HG02759 (cell line): ENCODE results near the gene USP11.

Experiments
- ATAC-seq: cut with Tn5 transposase; IDR thresholded peaks from one replicate; pipeline ENCODE4 v1.9.1; 2021; ENCODE audit warnings: mild to moderate bottlenecking, moderate library complexity; ENCODE audit not compliant: unreplicated experiment

The USP11 gene

DNA sequence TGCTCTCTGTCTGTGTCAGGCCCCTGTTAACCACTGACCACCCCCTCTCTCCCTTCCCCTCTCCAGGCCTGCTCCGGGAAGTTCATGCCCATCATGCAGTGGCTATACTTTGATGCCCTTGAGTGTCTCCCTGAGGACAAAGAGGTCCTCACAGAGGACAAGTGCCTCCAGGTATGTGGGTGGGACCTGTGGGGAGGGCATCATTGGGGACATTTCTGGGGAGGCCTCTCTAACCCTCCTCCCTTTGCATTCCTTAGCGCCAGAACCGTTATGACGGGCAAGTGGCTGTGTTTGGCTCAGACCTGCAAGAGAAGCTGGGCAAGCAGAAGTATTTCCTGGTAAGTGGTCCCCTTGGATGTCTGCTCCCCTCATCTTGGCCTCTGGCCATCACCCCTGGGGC lies 29.9 kb upstream of the USP11 start:
- ATAC-seq = no peak

DNA sequence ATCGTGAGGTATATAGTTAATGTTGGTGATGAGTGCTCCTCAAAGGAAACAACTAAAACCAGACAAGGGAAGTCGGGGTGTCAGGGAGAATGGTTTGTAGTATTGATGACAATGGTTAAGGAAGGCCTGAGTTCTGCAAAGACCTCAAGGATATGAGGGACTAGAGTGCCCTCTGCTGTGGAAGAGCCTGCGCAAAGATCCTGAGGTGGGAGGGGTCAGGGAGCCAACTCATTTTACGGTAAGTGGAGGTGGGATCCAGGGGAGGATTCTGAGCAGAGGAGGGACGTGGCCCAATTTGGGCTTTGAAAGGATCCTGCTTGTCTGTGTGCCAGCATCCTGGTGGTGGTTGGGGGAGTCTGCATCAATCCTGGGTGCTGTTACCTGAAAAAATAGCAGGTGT lies 27.8 kb upstream of the USP11 start:
- no peak for ATAC-seq

DNA sequence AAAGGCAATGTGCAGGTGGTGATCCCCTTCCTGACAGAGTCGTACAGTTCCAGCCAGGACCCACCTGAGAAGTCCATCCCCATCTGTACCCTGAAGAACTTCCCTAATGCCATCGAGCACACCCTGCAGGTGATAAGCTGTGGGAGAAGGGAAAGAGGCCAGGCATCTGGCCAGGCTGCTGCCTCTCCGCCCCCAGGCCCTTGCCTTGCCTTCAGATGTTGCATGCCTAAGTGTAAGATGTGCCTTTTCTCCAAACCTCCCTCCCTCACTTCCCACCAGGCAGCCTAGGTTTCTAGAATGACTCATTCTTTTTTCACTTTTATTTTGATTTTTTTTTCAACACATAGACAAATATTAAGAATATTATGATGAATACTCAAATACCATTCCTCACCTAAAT lies 26.5 kb upstream of the USP11 start:
- ATAC-seq = no peak

DNA sequence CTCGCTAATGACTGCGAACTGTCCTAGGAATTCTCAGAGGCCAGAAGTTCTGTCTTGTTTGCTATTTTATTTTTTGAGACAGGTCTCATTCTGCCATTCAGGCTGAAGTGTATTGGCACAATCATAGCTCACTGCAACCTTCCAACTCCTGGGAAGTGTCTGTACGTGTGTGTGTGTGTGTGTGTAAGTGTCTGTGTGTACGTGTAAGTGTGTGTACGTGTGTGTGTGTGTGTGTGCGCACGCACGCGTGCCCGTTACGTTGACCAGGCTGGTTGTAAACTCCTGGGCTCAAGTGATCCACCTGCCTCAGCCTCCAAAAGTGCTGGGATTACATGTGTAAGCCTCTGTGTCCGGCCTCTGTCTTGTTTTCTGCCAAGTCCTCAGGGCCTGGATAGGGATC lies 24.7 kb upstream of the USP11 start:
- no peak for ATAC-seq

DNA sequence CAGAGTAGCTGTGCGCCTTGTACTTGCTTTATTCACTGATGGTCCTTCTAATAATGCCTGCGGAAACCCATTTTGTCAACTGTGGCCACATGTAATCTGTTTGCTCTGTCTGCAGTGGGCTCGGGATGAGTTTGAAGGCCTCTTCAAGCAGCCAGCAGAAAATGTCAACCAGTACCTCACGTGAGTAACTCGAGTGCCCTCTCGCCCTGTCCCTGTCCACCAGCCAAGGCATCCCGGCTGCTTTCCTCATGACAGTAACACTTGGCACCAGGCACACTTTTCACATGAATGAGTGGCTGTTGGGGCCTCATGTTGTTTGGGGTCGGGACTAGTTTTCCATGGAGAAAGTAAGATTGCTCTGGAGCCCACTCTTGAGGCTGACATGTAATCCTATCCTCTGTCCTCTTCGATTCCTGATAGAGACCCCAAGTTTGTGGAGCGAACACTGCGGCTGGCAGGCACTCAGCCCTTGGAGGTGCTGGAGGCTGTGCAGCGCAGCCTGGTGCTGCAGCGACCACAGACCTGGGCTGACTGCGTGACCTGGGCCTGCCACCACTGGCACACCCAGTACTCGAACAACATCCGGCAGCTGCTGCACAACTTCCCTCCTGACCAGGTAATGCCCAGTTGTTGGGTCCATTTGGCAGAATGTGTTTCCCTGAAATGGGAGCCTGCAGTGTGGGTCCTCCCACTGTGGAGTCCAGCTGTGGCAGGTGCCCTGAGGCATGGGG lies 23.1 kb upstream of the USP11 start:
- ATAC-seq = no peak

DNA sequence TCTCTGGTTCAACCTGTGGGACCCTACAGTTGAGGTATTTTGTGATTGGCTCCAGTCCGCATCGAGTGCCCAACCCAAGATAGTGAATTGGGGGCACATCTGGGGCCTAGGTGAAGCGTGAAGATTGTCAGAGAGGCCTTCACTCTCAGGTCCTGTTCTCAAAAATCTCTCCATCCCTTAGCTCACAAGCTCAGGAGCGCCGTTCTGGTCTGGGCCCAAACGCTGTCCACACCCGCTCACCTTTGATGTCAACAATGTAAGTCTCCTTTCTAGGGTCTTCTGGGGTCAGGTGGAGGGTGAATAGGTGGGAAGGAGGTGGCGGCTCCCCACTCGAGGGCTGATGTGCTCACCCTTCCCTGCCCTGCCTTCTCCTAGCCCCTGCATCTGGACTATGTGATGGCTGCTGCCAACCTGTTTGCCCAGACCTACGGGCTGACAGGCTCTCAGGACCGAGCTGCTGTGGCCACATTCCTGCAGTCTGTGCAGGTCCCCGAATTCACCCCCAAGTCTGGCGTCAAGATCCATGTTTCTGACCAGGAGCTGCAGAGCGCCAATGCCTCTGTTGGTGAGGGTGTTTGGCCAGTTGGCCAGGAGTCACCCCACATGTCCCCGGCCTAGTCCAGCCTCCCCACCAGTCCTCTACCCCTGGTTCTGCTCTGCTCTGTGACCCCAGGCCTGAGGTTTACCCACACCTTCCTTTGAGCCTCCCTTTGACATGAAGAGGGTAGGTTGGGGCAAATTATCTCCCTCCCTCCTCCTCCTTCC lies 22.0 kb upstream of the USP11 start:
- no peak for ATAC-seq

DNA sequence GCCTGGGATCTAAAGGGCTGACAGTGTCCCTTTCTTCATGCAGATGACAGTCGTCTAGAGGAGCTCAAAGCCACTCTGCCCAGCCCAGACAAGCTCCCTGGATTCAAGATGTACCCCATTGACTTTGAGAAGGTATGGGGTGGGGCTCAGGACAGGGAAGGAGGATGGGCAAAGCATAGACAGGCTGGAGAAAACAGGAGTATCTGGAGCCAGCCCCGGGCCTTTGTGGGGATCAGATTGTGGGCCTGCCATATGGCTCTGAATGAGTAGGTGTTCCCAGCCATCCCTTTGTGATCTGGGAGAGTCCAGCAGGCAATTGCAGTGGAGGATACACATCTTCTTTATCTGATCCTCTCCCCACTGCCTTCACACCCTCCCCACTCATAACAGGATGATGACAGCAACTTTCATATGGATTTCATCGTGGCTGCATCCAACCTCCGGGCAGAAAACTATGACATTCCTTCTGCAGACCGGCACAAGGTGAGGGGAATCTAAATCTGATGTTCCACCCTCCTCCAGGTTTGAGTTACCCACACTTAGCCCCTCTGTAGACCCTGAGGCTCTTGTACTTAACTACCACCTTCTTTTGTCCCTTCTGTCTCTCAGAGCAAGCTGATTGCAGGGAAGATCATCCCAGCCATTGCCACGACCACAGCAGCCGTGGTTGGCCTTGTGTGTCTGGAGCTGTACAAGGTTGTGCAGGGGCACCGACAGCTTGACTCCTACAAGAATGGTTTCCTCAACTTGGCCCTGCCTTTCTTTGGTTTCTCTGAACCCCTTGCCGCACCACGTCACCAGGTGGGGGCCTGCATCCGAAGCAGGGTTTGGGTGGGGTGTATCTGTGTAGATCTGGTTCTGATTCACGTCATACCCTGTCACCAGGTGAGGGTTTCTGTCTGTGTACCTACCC lies 20.2 kb upstream of the USP11 start:
- no peak for ATAC-seq

DNA sequence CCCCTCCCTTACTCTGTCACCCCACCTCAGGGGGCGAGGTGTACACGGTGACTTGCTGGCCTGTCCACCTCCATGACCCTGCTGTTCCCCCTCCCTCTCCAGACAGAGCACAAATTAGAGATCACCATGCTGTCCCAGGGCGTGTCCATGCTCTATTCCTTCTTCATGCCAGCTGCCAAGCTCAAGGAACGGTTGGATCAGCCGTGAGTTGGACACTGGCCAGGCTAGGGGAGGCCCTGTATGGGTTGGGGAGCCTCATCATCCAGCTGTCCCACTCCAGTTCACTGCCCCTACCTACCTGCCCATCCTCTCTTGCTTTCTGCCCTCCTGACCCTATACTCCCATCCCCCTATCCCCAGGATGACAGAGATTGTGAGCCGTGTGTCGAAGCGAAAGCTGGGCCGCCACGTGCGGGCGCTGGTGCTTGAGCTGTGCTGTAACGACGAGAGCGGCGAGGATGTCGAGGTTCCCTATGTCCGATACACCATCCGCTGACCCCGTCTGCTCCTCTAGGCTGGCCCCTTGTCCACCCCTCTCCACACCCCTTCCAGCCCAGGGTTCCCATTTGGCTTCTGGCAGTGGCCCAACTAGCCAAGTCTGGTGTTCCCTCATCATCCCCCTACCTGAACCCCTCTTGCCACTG lies 18.3 kb upstream of the USP11 start:
- ATAC-seq = no peak

DNA sequence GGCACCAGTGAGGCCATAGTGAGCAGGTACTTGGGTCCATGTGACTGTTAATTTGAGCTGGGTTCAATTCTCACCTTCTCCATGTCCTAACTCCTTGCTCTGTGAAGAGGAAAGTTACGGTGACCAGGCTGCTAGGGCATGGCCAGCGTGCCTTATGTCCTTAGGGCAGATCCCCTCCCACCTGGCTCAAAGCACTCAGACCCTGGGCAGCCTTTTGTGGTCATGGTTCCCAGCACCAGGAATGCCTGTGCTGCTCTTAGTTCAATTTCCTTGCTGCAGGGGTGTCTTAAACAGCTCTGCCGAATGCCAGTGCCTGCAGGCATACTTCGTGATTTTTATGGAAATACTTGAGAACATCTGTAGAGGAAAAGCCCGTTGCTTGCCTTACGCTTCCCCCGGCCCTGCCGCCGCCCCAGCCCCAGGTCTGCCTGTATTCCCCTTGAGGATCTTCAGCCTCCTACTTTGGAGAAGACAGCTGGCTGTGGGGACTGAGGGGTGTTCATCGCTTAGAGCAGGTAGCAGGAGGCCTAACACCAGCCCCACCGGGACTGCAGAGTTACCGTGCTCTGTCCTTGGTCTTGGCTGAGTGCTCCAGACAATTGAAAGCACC lies 17.4 kb upstream of the USP11 start:
- no peak for ATAC-seq

DNA sequence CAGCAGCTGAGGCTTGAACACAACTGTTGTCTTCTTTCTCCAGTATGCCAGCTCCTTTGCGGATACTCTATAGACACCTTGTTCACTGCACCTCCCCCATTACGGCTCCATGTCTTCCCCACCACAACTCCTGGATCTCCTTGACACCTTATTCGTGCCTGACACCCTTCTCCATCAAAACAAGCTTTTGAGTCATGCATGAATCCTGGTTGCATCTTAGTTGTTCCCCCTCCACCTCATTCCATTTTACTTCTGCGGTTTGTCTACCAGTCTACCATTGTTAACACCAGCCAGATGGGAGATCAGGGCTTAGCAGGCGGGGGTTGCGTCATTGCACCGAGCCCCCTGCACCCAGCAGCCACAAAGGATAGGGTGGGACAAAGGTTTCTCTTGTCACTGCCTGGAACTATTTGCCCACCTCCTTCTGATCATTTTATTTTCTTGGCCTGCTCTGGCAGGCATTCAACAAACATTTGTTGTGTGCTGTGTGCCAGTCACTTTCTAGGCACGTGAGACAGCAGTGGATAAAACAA lies 16.4 kb upstream of the USP11 start:
- ATAC-seq = no peak

DNA sequence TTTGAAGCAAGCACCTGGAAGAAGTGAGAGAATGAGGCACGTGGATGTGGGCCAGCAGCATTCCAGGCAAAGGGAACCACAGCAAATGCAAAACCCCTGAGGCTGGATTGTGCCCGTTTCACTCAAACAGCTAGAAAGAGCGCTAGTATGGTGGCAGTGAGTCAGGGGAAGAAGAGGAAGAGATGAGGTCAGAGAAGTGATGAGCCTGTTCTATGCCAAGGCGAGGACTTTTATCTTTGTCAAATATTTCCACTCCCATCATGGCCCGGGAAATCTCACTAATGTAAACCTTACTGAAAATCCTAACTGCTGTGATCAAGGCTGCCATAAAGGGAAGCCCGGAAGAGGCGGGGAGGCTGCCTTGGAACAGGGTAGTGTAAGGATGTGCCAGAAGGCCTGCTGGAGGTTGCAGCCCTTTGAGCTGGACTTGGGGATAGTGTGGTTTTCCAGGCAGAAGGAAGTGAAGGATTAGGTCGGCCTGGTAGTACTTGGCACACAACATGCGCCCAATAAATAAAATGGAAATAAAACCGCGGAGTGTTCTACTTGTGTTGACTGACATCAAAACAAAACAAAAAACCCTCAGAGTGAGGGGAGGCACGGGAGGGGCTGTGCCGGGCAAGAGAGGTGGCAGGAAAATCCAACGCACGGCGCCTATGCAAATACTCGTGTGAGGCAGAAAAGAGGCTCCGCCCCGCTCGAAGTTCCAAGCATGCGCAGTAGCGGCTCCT lies 15.5 kb upstream of the USP11 start:
- no peak for ATAC-seq

DNA sequence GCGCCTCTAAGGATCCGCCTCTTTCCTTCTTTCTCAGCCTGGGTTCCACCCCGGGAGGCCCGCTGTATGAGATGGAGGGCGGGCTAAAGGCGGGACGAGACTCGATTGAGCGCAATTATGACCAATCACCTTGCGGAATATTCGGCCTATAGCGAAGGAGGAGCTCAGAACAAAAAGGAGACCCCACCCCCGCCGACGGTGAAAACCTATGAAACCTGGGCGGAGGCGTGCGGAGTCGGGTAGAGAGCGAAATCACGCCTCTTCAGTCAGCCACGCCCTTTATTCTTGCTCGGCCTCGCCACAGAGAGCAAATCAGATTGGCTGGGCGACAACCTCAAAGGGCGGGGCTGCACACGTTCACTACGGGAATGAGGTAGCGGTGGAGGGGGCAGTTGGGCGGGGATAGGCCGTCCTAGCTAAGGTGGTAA lies 14.9 kb upstream of the USP11 start:
- peak; percentile 86 for ATAC-seq

DNA sequence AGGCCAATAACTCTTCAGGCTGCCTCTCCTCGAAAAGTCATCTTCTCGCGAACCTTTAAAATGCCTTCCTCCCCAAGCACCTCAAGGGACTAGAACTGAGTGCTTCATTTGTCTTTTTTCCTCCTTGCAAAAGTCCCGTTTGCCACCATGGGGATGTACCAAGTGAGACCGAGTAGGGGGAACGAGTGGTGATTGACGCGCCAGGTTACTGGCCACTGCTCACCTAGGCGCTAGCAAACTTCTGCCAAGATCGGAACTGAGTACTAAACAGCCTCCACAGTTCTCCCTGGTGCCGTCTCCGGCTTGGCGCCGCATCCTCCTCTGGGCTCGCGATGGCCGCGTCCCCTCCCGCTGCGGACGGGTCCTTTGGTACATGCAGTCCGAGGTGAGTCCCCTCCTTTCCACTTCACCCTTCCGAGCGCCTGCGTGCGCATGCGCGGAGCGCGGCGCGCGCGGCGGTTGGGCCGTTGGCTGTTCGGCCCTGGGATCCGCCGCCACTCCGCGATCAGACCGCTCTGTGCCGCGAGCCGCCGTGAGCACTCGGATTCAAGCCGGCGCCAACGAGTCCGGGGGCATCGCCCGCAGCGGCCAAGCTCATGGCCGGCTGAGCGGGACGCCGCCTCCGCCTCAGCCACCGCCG lies 14.4 kb upstream of the USP11 start, which contains the start of gene CDK16:
Gene CDK16, plus strand, starts transcription at position 402 of the 640 bp plus-strand sequence. CDS start 4,877 bp downstream, outside the sequence.
- peak; percentile 46 for ATAC-seq

DNA sequence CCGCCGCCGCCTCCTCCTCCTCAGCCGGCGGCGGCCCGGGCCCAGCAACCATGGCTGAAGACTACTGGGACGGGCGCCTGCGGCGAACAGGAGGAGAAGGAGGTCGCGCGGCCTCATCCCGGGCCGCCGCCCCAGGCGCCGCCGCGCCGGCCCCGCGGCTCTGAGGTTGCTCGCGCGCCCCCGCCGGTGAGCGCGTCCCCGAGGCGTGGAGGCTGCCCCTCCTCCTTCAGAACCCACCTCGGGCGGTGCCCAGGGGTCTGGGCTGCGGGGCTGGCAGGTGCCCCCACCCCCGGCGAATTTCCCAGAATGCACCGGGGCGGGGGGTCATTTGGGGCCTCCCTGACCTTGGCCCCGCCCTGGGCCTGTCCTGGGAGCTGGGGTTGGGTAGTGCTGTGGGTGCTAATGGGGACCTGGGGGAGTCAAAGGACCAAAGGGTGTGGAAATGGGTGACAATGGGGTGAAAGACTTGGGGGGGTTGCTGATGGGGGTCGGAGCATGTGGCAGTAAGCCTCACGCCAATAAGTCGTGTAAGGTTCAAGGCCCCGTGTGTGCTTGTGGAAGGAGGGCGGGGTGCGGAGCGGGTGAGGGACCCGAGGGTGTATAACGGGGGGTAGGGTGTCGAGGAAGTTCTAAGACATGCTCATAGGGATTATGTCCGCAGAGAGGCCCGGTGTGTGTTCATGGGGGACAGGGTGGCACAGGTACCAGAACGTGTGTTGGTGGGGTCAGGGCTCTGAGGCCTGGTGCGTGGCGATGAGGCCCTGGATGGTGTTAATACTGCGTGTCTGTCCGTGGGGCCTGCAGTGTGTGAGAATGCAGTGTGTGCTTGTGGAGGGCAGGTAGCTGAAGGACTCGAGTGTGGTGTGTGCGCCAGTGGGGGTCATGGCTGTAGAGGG lies 13.6 kb upstream of the USP11 start:
- no peak for ATAC-seq

DNA sequence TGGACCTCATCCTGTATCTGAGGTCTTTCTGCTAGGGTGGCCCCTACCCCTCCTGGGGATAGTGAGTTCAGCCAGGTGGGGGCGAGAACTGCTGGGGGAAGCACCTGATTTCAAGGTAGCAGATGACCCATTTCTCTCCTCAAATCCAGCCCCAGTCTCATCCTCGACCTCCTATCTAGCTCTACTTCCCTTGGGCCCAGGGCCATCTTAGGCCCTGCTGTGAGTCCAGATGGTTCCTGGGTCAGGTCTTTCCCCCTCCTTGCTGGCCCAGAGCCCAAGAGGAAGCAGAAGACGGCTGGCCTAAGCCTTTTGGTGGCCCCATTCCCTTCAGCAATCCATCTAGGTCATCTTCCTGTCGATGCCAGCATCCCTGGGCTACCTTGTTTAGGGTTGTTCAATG lies 11.1 kb upstream of the USP11 start:
- ATAC-seq = no peak

DNA sequence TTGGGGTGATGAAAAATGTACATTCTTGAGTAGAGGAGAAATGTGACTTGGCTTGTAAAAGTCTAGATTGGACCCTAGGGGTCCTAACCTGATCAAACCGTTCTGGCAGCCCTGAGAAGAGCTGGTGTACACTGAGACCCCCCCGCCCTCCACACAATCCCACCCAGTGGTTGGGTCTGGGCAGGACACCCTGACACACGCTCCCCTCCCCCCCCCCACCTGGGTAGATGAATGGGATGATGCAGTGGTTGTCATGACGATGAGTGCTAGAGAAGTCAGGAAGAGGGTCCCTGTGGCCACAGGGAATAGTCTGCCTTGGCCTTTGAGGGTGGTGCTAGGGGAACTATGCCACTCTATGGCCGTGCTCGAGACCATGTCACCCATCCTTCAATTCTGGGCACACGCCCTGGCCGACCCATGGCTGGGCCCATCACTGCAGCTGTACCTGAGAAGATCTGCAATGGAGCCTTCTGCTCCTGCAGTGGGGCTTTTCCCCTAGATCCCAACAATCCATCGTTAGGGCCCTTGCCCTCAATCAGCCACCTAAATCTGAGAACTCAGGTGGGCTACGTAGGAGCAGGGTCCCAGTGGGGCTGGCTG lies 10.0 kb upstream of the USP11 start:
- no peak for ATAC-seq

DNA sequence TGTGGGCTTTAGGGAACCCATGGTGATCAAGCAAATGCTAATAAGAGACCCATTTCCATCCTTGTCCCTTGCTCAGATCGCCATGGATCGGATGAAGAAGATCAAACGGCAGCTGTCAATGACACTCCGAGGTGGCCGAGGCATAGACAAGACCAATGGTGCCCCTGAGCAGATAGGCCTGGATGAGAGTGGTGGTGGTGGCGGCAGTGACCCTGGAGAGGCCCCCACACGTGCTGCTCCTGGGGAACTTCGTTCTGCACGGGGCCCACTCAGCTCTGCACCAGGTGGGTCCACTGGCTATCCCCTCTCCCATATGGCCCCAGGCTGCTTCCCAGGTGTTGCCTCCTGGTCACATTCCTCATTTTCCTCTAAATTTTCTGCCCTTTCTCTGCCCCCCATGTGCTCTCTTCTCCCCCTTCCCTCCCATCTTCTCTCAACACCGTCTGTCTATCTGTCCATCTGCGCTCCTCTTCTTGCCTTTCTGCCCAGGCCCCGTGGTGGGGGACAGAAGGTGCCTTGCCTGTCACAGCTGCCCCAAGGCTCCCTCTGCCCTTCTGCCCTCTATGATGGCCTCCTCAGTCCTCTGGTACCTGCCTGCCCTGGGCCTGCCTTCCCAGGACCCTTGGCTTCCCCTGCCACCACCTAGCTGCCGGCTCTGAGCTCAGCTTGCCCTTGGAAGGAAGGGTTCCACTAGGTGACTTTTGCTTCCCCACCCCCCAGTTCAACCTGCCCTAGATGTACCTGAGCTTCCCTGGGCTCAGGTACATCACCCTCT lies 9.1 kb upstream of the USP11 start:
- no peak for ATAC-seq
